HG02973 (cell line): Measurements from ENCODE around the gene RAMP3.

Source experiments
- ATAC-seq: cut with Tn5 transposase; IDR thresholded peaks from one replicate; pipeline ENCODE4 v1.9.1; 2021; ENCODE audit warnings: moderate library complexity; ENCODE audit not compliant: unreplicated experiment

The RAMP3 gene

GRCh38 chr7:45219801-45220435, 62.3 kb downstream of the RAMP3 start:
- ATAC-seq, result no peak

- no peak for ATAC-seq
These were observed 63.4 kb downstream of the RAMP3 start for GRCh38 chr7:45220846-45221618.

DNA sequence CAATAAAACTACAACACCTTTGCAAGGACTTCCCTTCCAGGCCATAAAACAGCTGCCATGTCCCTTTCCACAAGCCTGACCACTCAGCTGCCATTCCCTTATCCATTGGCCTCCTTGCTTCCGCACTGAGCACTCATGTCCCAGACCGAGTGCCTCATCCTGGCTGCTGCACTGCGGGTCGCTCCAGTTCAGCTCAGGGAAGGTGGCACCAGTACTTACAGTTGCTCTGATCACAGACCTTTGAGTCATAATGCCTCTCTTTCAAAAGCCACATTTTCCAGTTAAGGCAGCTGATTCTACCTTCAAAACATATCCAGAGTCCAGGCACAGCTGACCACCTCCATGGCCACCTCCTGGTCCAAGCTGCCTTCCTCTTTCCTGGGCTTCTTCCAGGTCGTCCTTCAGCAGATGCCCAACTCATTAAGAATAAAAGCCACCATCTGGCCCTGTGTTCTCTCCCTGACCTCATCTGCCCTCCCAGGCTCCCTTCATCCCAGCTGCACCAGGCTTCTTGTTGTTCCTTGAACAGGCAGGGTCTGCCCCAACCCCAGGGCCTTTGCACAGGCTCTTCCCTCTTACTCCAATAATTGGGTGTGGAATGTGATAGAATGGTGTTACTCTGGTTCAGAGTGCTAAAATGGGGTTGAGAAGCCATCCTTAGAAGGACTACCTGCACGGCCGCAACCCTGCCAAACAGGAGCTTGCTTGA, 64.5 kb downstream of the RAMP3 start:
- no peak for ATAC-seq

- no peak for ATAC-seq
These were observed 65.5 kb downstream of the RAMP3 start for GRCh38 chr7:45223078-45223477.

DNA sequence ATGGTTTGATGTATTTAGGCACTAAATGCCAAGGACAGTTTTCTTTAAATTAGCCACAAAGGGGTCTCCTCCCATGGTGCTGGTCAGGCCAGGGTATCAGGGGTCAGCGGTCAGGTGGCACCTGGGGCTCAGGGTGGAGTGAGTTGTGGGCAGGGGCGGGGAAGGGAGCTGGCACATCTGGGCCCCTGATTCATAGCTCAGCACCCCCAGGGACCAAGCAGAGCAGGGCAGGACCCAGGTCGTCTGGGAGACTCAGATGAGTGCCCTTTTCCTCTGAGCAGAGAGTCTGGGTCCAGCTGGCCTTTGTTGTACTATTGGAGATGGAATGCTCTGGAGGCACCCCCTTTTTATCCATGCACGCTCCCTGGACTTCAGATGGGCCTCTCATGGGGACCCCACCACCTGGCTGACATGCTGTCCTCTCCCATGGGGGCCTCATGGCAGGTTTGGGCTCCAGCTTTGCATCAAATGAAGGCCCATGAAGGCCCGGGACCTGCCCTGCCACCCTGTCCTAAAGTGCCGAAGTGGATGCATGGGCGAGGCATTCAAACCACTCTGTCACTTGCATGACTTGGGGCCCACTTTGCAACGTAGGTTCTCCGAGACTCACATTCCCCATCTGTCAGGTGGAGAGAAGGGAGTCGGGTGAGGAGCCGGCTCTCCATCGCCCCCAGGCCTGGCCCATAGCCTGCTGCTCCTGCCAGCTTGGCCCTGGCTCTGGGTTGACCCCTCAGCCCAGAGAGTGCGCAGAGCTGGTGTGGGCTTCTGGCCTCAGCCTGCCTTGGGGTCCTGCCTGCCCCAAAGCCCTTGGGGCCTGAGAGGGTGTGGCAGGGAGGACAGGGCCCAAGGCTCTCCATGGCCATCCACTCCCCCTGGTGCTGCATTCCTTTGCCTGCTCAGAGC, 66.4 kb downstream of the RAMP3 start:
- no peak for ATAC-seq

GRCh38 chr7:45224832-45225231, 67.2 kb downstream of the RAMP3 start:
- ATAC-seq, result no peak

- no peak for ATAC-seq
These were observed 67.8 kb downstream of the RAMP3 start for GRCh38 chr7:45225311-45225947.

GRCh38 chr7:45225948-45226335, 68.4 kb downstream of the RAMP3 start:
- ATAC-seq, result no peak

- no peak for ATAC-seq
These were observed 71.7 kb downstream of the RAMP3 start for GRCh38 chr7:45229156-45229920.

DNA sequence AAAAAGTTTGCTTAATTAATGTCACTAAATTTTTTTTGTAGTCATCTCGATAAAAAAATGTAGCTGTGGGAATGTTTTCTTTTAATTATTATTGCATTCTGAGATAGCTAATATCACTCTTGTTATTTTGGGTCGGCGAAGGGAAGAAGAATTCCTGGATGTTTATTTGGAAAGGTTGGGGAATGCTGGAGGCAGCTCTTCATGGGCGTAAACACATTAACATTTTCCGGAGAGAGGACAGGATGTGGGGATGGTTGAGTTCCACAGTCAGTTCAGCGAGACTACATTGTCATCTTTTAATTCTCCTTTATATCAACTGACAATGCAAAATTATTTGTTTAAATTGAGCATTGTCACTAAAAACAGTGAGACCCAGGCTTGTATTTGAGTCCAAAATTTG, 72.5 kb downstream of the RAMP3 start:
- ATAC-seq, result no peak

DNA sequence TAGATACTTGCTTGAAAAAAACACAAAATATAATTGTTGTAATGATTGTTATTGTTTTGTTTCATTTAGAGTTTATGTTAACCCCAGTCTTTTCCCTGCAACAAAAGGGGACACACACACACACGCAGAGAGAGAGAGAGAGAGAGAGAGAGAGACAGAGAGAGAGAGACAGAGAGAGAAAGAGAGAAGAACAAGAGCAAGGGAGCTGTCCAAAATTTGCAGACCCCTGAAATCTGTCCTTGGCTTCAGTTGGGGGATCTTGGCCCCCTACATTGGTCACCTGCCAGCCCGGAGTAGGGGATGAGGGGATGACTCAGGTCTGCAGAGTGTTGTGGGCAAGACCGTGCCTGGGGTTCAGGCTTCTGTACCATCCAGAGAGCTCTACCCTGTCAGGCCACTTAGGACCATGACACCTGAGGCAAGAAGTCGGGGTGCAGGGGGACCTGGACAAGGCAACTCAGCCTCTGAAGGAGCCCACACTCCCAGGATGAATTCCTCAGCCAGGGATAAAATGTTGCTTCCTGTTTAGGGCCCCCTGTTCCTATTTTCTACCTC, 73.1 kb downstream of the RAMP3 start:
- ATAC-seq, result no peak

GRCh38 chr7:45233249-45233775, 75.7 kb downstream of the RAMP3 start:
- no peak for ATAC-seq
